GM13977 (cell line): Measurements from ENCODE around the gene HS6ST3.

ENCODE experiments used
- DNase-seq: peaks from one replicate; pipeline ENCODE4 v3.0.0; 2012; ENCODE audit warnings: low spot score
- CTCF ChIP-seq: IDR thresholded peaks from 2 replicates; pipeline ENCODE4 v1.5.1; 2012; ENCODE audit warnings: mild to moderate bottlenecking, control low read depth; ENCODE audit not compliant: insufficient read depth; ENCODE audit errors: extremely low read depth, missing control alignments
- in situ Hi-C: fragments of 300-500 bp; cut with MboI; formaldehyde crosslinking; loops from one replicate; pipeline ENCODE4 v1.12.0; 2022; ENCODE audit warnings: low sequenced_read_pairs, low pct_unique_long_range_greater_than_20kb, mixed read lengths, inconsistent platforms; ENCODE audit not compliant: unreplicated experiment

Gene HS6ST3

DNA sequence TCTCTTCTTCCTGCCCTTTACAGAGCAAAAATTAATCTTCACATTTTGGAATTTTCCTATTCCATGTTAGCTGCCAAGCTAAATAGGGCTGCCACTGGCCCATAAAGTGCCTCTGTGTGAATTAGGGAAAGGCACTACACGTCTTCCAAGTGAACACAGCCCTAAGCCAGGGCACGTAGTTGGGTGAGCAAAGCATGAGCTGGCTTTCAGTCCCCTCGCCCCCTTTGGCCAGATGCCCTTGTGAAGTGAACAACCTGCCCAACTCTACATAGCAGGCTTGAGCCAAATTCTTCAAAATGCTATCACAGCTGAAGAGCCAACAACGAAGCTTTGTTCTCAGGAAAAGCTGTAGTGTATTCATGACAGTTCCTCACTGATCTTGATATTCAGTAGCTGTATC, 691.2 kb downstream of the HS6ST3 start:
- no peak for DNase-seq
- TF ChIP-seq CTCF: no peak
- in situ Hi-C loops: no loop called here

GRCh38 chr13:96782186-96782585, 692.3 kb downstream of the HS6ST3 start:
- DNase-seq: no peak
- TF ChIP-seq CTCF: no peak
- in situ Hi-C loops: no loop called here

DNA sequence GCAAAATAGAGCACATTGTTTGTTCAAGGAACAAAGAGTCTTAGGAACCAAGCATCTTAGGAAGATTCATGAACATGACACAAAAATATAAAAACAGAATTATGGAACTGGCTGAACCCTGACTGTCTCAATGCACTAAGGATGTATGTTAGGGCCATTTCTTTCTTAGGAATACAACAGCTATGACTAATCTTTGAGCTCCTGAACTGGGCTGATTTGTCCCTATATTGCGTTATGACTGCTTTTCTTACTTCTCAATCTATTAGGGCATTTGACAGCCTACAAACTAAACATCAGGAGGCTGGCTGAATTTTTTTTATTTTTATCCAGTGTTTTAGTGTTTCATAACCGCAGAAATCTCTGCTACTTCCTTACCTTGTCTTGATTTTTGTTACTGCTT, 693.1 kb downstream of the HS6ST3 start:
- in situ Hi-C loops: no loop called here
- TF ChIP-seq CTCF: no peak
- no peak for DNase-seq

DNA sequence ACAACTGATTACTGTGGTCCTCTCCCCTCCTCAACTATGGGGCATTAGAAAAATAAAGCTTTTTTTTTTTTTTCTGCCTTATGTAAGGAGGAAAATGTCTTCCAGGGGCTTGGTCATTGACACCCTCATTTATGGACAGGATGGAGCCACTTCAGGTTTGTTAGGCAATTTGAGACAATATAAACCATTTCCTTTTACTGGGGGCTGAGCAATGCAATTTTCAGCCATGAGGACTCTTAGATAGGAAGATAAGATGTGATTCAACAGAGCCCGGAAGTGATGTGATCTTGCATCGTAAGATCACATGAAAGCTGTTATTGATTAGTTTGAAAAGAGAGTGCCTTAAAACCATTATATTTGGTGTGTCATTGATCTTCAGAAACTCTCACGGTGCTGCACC, 693.6 kb downstream of the HS6ST3 start:
- in situ Hi-C loops: no loop called here
- no peak for DNase-seq
- no peak for TF ChIP-seq CTCF

- in situ Hi-C loops: no loop called here
- DNase-seq: no peak
- TF ChIP-seq CTCF: no peak
These were observed 696.1 kb downstream of the HS6ST3 start for GRCh38 chr13:96785986-96786385.

- no peak for TF ChIP-seq CTCF
- in situ Hi-C loops: no loop called here
- DNase-seq: no peak
These were observed 702.3 kb downstream of the HS6ST3 start for GRCh38 chr13:96792188-96792587.
